HEK293 (cell line): ENCODE data around the gene GPHN.
A peak's percentile ranks its signal among the peaks of the same experiment; 100 is the strongest.

Source experiments
- CTCF ChIA-PET: fragments of 350-600 bp; formaldehyde crosslinking; extraction: SDS; loops from one replicate; lab custom pipeline; 2021; ENCODE audit warnings: antibody characterized with exemption; lab: Yijun Ruan, JAX
- POLR2A ChIA-PET: fragments of 300-600 bp; formaldehyde crosslinking; extraction: SDS; loops from one replicate; lab custom pipeline; 2020; ENCODE audit warnings: antibody characterized with exemption, inconsistent platforms; lab: Yijun Ruan, JAX
- H3K27ac ChIP-seq: fragments of 200-500 bp; sonication (Bioruptor generic); 2 replicates; pipeline ENCODE4 v1.5.1; 2014; ENCODE audit warnings: low read depth, low read length, control low read depth, inconsistent platforms; ENCODE audit errors: extremely low read depth
- H3K36me3 ChIP-seq, 2 experiments: fragments of 200-500 bp in 1 of 2; sonication (Bioruptor generic) in 1 of 2; 1 replicate in 1 of 2; 2 replicates in 1 of 2; pipeline ENCODE4 v1.5.1; 2014 to 2017; ENCODE audit warnings: inconsistent platforms in 2 of 2, low read length in 2 of 2; ENCODE audit not compliant: control insufficient read depth in 2 of 2, insufficient read depth in 1 of 2
- H3K4me1 ChIP-seq: fragments of 200-500 bp; sonication (Bioruptor generic); 2 replicates; pipeline ENCODE4 v1.5.1; 2014; ENCODE audit warnings: mild to moderate bottlenecking, low read length, inconsistent platforms; ENCODE audit not compliant: control insufficient read depth, insufficient read depth
- H3K4me3 ChIP-seq: 2 replicates; pipeline ENCODE4 v1.5.1; 2011; ENCODE audit warnings: low read depth, mild to moderate bottlenecking, control low read depth, low read length, moderate library complexity
- H3K9me3 ChIP-seq: fragments of 200-500 bp; sonication (Bioruptor generic); 2 replicates; pipeline ENCODE4 v1.5.1; 2014; ENCODE audit warnings: low read depth, low read length, inconsistent platforms; ENCODE audit not compliant: control insufficient read depth, insufficient read depth
- HIC1 ChIP-seq: fragments of 450-650 bp; formaldehyde crosslinking; IDR thresholded peaks from 2 replicates; pipeline ENCODE4 v1.5.1; 2016; ENCODE audit warnings: missing biosample characterization, missing genetic modification characterization
- OVOL3 ChIP-seq: fragments of 450-650 bp; formaldehyde crosslinking; IDR thresholded peaks from 2 replicates; pipeline ENCODE4 v1.5.1; 2016; ENCODE audit warnings: missing biosample characterization, missing genetic modification characterization
- SP2 ChIP-seq: fragments of 450-650 bp; formaldehyde crosslinking; IDR thresholded peaks from 2 replicates; pipeline ENCODE4 v1.5.1; 2016; ENCODE audit warnings: missing biosample characterization, missing genetic modification characterization
- SP7 ChIP-seq: fragments of 450-650 bp; formaldehyde crosslinking; IDR thresholded peaks from 2 replicates; pipeline ENCODE4 v1.5.1; 2016; ENCODE audit warnings: missing biosample characterization, missing genetic modification characterization
- YY1 ChIP-seq: fragments of 450-650 bp; formaldehyde crosslinking; IDR thresholded peaks from 2 replicates; pipeline ENCODE4 v1.5.1; 2018; ENCODE audit warnings: missing biosample characterization, missing genetic modification characterization
- ZBTB17 ChIP-seq: fragments of 450-650 bp; formaldehyde crosslinking; IDR thresholded peaks from 2 replicates; pipeline ENCODE4 v1.5.1; 2016; ENCODE audit warnings: missing biosample characterization, missing genetic modification characterization
- ZBTB44 ChIP-seq: fragments of 450-650 bp; IDR thresholded peaks from 2 replicates; pipeline ENCODE4 v1.5.1; 2018; ENCODE audit warnings: missing biosample characterization, mild to moderate bottlenecking, missing genetic modification characterization
- ZEB2 ChIP-seq: fragments of 450-650 bp; formaldehyde crosslinking; IDR thresholded peaks from 2 replicates; pipeline ENCODE4 v1.5.1; 2016; ENCODE audit warnings: missing biosample characterization, missing genetic modification characterization
- ZNF132 ChIP-seq: fragments of 450-650 bp; formaldehyde crosslinking; IDR thresholded peaks from 2 replicates; pipeline ENCODE4 v1.5.1; 2017; ENCODE audit warnings: missing biosample characterization, missing genetic modification characterization, borderline replicate concordance
- ZNF146 ChIP-seq: fragments of 450-650 bp; formaldehyde crosslinking; IDR thresholded peaks from 2 replicates; pipeline ENCODE4 v1.5.1; 2016; ENCODE audit warnings: missing biosample characterization, missing genetic modification characterization
- ZNF274 ChIP-seq, 2 experiments: fragments of 200-500 bp in 1 of 2; fragments of 450-650 bp in 1 of 2; sonication (Bioruptor generic) in 1 of 2; formaldehyde crosslinking in 1 of 2; IDR thresholded peaks; 2 replicates each; pipeline versions ENCODE4 v1.5.1 to v1.6.1; 2014 to 2016; ENCODE audit warnings: borderline replicate concordance in 1 of 2, inconsistent platforms in 1 of 2, low read length in 1 of 2, missing biosample characterization in 1 of 2, missing genetic modification characterization in 1 of 2
- ZNF416 ChIP-seq: fragments of 450-650 bp; formaldehyde crosslinking; IDR thresholded peaks from 2 replicates; pipeline ENCODE4 v1.5.1; 2016; ENCODE audit warnings: missing biosample characterization, missing genetic modification characterization
- ZNF544 ChIP-seq: fragments of 450-650 bp; formaldehyde crosslinking; IDR thresholded peaks from 2 replicates; pipeline ENCODE4 v1.5.0; 2017; ENCODE audit warnings: missing biosample characterization, missing genetic modification characterization
- ZNF621 ChIP-seq: fragments of 450-650 bp; formaldehyde crosslinking; IDR thresholded peaks from 2 replicates; pipeline ENCODE4 v1.5.1; 2017; ENCODE audit warnings: missing biosample characterization, missing genetic modification characterization
- ZNF76 ChIP-seq: fragments of 450-650 bp; formaldehyde crosslinking; IDR thresholded peaks from 2 replicates; pipeline ENCODE4; 2016; ENCODE audit warnings: low read depth, missing biosample characterization, missing genetic modification characterization, borderline replicate concordance
- ZSCAN16 ChIP-seq: fragments of 450-650 bp; formaldehyde crosslinking; IDR thresholded peaks from 2 replicates; pipeline ENCODE4 v1.5.1; 2016; ENCODE audit warnings: missing biosample characterization, missing genetic modification characterization
- TF ChIP-seq, protein P1 (sequence below): fragments of 450-650 bp; formaldehyde crosslinking; IDR thresholded peaks from 2 replicates; pipeline ENCODE4 v1.5.0; 2017; ENCODE audit warnings: missing biosample characterization, missing genetic modification characterization, borderline replicate concordance
- TF ChIP-seq, protein P2 (sequence below): fragments of 450-650 bp; formaldehyde crosslinking; IDR thresholded peaks from 2 replicates; pipeline ENCODE4 v1.5.1; 2017; ENCODE audit warnings: missing biosample characterization, missing genetic modification characterization
- TF ChIP-seq, protein P3 (sequence below): fragments of 450-650 bp; IDR thresholded peaks from 2 replicates; pipeline ENCODE4 v1.5.1; 2018; ENCODE audit warnings: missing biosample characterization, missing genetic modification characterization

Gene GPHN

DNA sequence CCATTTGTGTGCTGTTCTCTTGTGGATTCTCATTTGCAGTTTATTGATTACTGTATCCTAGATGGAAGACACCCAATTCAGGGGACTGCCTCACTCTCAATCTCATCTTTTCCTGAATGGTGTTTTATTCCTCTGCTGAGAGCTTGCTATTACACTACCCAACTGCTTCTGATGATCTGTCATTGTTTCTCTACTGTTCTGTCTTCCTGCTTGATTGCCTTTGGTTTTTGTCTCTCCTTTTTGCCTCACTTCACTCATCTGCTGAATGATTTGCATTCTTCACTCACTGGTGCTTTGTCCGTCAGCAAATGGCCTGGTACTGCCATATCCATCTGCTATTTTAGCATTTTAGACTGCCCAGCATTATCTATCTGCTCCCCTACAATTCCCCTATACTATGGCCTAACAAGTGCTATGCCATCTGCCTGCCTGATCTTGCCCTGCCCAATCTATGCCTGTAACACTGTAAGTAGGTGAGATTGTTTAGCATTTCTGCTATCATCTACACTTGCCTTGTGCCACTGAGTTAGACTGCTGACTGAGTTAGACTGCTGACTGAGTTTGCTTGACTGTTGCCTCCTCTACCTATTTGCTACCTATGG is 335.1 kb downstream of the GPHN start:
- Histone ChIP-seq H3K9me3 (no peaks in the 10 kb centered on the region), H3K36me3 (no peaks in the 10 kb centered on the region), H3K27ac (no peak overlapping the region), H3K4me1 (no peaks in the 10 kb centered on the region), H3K4me3 (no peak overlapping the region)
- CTCF ChIA-PET: no interaction called here
- TF ChIP-seq, protein P1, sequence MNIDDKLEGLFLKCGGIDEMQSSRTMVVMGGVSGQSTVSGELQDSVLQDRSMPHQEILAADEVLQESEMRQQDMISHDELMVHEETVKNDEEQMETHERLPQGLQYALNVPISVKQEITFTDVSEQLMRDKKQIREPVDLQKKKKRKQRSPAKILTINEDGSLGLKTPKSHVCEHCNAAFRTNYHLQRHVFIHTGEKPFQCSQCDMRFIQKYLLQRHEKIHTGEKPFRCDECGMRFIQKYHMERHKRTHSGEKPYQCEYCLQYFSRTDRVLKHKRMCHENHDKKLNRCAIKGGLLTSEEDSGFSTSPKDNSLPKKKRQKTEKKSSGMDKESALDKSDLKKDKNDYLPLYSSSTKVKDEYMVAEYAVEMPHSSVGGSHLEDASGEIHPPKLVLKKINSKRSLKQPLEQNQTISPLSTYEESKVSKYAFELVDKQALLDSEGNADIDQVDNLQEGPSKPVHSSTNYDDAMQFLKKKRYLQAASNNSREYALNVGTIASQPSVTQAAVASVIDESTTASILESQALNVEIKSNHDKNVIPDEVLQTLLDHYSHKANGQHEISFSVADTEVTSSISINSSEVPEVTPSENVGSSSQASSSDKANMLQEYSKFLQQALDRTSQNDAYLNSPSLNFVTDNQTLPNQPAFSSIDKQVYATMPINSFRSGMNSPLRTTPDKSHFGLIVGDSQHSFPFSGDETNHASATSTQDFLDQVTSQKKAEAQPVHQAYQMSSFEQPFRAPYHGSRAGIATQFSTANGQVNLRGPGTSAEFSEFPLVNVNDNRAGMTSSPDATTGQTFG (tag by site-specific recombination): no peak
- TF ChIP-seq, protein P2, sequence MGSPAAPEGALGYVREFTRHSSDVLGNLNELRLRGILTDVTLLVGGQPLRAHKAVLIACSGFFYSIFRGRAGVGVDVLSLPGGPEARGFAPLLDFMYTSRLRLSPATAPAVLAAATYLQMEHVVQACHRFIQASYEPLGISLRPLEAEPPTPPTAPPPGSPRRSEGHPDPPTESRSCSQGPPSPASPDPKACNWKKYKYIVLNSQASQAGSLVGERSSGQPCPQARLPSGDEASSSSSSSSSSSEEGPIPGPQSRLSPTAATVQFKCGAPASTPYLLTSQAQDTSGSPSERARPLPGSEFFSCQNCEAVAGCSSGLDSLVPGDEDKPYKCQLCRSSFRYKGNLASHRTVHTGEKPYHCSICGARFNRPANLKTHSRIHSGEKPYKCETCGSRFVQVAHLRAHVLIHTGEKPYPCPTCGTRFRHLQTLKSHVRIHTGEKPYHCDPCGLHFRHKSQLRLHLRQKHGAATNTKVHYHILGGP (tag by site-specific recombination): no peak
- TF ChIP-seq YY1 (tag by site-specific recombination) (no peak), ZBTB17 (tag by site-specific recombination) (peak; percentile 83), ZNF132 (tag by site-specific recombination) (no peak)
- TF ChIP-seq, all 188 proteins: peak for 1
- POLR2A ChIA-PET: no interaction called here

DNA sequence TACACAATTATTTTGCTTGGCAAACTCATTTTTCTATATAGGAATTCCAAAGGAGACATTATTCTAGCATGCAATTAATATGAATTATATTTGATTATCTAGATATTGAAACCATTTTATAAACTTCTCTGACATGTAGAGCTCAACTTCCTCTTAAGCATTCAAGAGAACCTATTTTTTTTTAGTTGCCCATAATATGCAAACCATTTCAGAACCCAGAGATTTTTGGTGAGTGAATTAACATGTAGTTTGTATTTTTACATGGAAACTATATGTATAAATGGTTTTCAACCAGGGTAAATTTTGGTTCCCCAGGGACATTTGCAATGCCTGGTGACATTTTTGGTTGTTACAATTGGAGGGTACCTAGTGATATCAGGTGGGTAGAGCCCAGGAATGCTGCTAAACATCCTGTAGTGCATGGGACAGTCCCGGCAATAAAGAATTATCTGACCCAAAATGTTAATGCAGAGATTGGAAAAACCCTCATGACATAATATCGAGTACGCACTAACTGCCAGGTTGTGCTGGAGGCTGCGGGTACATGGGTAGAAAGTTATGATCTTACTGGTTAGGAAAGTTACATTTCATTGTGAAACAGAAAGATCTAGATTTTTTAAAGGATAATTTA is 342.4 kb downstream of the GPHN start:
- no peak overlapping the region for H3K4me3 ChIP-seq
- CTCF ChIA-PET: no interaction called here
- no peak for TF ChIP-seq ZEB2
- TF ChIP-seq HIC1: no peak
- TF ChIP-seq SP7: no peak
- no peak for TF ChIP-seq OVOL3 (tag by site-specific recombination)
- no peak for TF ChIP-seq SP2 (tag by site-specific recombination)
- no peak for TF ChIP-seq ZNF274 (IDR thresholded peaks at IDR 0.05; ENCODE audit: low read length)
- TF ChIP-seq ZNF274 (tag by site-specific recombination; IDR thresholded peaks at IDR 0.05; ENCODE audit: borderline replicate concordance): no peak
- no peak for TF ChIP-seq ZNF416 (tag by site-specific recombination)
- no peak for TF ChIP-seq ZSCAN16 (tag by site-specific recombination)
- TF ChIP-seq ZNF146 (tag by site-specific recombination): no peak
- TF ChIP-seq ZNF544: no peak
- no peak for TF ChIP-seq ZNF76 (tag by site-specific recombination)
- no peak for TF ChIP-seq ZNF621 (tag by site-specific recombination)
- TF ChIP-seq ZBTB44 (tag by site-specific recombination): no peak
- TF ChIP-seq, protein P3, sequence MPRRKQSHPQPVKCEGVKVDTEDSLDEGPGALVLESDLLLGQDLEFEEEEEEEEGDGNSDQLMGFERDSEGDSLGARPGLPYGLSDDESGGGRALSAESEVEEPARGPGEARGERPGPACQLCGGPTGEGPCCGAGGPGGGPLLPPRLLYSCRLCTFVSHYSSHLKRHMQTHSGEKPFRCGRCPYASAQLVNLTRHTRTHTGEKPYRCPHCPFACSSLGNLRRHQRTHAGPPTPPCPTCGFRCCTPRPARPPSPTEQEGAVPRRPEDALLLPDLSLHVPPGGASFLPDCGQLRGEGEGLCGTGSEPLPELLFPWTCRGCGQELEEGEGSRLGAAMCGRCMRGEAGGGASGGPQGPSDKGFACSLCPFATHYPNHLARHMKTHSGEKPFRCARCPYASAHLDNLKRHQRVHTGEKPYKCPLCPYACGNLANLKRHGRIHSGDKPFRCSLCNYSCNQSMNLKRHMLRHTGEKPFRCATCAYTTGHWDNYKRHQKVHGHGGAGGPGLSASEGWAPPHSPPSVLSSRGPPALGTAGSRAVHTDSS (tag by site-specific recombination): no peak

More for the DNA sequence above, 342.4 kb downstream of the GPHN start:
- Histone ChIP-seq H3K4me1 (no peaks in the 10 kb centered on the region), H3K9me3 (no peaks in the 10 kb centered on the region), H3K36me3 (no peaks in the 10 kb centered on the region), H3K27ac (no peak overlapping the region)
- POLR2A ChIA-PET: no interaction called here
